ENCODE data around the gene RXFP3. TPM values are rescaled to one million over a fixed set of nuclear protein-coding genes. Genes with fewer than 3 reads are reported as not detected.

RXFP3 gene
- total and polyA plus RNA-seq, 7 experiments from 2014 or later, result not detected

DNA sequence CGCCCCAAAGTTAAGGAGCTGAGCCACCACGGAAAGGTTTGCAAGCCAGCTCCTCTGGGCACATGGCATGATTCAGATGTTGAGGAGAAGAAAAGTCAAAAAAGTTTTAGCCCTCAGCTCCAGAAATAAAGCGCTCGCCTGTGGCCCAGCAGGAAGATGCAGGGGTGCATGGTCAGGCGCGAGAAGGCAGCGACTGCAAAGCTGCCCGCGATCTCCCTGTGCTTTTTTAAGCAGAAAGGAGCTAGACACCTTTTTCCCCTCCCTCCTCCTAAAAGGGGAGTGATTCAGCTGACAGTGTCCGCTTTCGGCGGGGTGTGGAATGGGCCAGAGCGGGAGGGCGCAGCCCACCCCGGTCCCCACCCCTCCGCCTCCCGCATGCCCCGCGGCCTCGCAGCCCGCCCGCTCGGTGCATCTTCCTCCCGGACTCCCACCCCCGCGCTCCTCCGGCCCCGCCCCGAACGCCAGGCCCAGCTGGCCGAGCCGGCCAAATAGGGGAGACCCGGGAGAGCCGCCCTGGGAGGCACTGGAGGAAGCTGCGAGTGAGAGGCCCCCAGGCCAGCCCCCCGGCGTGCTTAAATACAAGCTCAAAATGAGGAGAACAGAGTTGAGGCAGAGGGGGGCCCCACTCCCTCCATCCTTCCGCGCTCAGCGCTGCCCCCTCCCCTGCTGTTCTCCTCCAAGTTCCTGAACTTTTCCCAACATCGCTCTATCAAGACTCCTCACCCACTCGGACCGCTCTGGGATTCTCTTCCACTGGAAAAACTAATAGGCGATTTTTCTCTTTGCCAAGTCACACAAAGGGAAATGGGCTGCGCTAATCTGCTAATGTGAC is 44.2 kb upstream of the RXFP3 start, which contains the start of gene ADAMTS12:
TSS of gene ADAMTS12 (minus strand) at position 203 of the 832 bp plus-strand sequence. CDS start at position 69, 134 bp downstream.
- no peak within 1 kb of the TSS for H3K4me3 ChIP-seq (ENCODE audit: low read length)

DNA sequence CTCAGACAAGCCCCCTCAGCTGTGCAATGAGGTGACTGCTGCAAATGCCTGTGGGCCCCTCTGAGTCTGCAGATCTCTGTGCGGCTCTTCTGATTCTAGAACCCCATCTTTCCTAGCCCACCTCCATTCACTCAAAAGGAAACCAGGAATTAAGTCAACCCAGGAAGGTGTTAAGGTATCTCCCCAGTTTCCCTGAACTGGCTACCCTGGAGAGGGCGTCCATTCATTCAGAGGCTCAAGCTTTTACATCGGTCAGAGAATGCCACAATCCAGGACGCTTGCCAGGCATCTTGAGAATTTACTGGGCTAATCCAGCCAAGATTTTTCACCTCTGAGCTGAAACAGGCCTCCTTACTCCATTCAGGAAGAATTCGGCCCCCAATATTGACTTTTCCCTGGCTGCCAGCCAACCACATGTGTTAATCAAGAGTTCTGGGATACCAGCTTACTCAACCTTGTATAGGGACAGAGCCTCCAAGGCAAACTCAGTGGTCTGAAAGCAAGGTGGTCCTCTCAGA is 43.5 kb upstream of the RXFP3 start:
- ATAC-seq (no peak), DNase-seq (no peak)
- Mint-ChIP-seq H3K36me3 (peaks cover 0 to 6% (median 0%) of the 10 kb centered on the region in 5 donors), H3K4me1 (peaks cover 0 to 13% (median 9%) of the 10 kb centered on the region in 7 donors), H3K27me3 (peaks cover 56 to 83% (median 68%) of the 10 kb centered on the region in 5 donors), H3K9me3 (peaks cover 0 to 10% (median 0%) of the 10 kb centered on the region in 11 donors), H3K27ac (no peak overlapping the region), H3K4me3 (peak overlapping the region in 7 of 10 donors; percentile 6 to 79 (median 26))
- Histone ChIP-seq H3K4me1 (ENCODE audit: control insufficient read depth in 2 of 2, insufficient read depth in 2 of 2, low read length in 2 of 2) (no peaks in the 10 kb centered on the region), H3K27ac (ENCODE audit: low read depth, low read length) (no peak overlapping the region), H3K27me3 (ENCODE audit: control insufficient read depth in 2 of 2, insufficient read depth in 2 of 2, low read length in 2 of 2) (peaks cover 0 to 9% of the 10 kb centered on the region in 2 donors), H3K36me3 (ENCODE audit: control insufficient read depth in 2 of 3, insufficient read depth in 3 of 3, low read length in 3 of 3) (no peaks in the 10 kb centered on the region), H3K4me3 (ENCODE audit: low read length) (no peak overlapping the region), H3K9me3 (ENCODE audit: control insufficient read depth in 2 of 3, low read length in 3 of 3) (peaks cover 0 to 4% (median 0%) of the 10 kb centered on the region in 3 experiments)
- intact Hi-C loops (cut with micrococcal nuclease), result no loop called here
- POLR2A ChIA-PET, result no interaction called here
- CTCF ChIA-PET, result no interaction called here

More for the DNA sequence above, 44.2 kb upstream of the RXFP3 start, which contains the start of gene ADAMTS12:
- H3K36me3 Mint-ChIP-seq, result peaks cover 0 to 6% (median 0%) of the 10 kb centered on the region in 5 donors
- H3K4me1 Mint-ChIP-seq, result peaks cover 0 to 13% (median 9%) of the 10 kb centered on the region in 7 donors
- H3K27me3 Mint-ChIP-seq, result peaks cover 56 to 81% (median 68%) of the 10 kb centered on the region in 5 donors
- peaks cover 0 to 4% (median 0%) of the 10 kb centered on the region in 3 experiments for H3K9me3 ChIP-seq (ENCODE audit: control insufficient read depth in 2 of 3, low read length in 3 of 3)
- H3K27ac ChIP-seq (ENCODE audit: low read depth, low read length), result no peak within 1 kb of the TSS
- peaks cover 0 to 5% (median 0%) of the 10 kb centered on the region in 11 donors for H3K9me3 Mint-ChIP-seq
- H3K27ac Mint-ChIP-seq, result peak within 1 kb of the TSS in 1 of 9 donors; percentile 21
- POLR2A ChIA-PET, result no interaction called here
- no peak for ATAC-seq
- intact Hi-C loops (cut with micrococcal nuclease), result no loop called here
- H3K4me1 ChIP-seq (ENCODE audit: control insufficient read depth in 2 of 2, insufficient read depth in 2 of 2, low read length in 2 of 2), result no peaks in the 10 kb centered on the region
- DNase-seq, result no peak
- H3K36me3 ChIP-seq (ENCODE audit: control insufficient read depth in 2 of 3, insufficient read depth in 3 of 3, low read length in 3 of 3), result no peaks in the 10 kb centered on the region
- peaks cover 0 to 9% of the 10 kb centered on the region in 2 donors for H3K27me3 ChIP-seq (ENCODE audit: control insufficient read depth in 2 of 2, insufficient read depth in 2 of 2, low read length in 2 of 2)
- H3K4me3 Mint-ChIP-seq, result peak within 1 kb of the TSS in 9 of 10 donors; percentile 17 to 79 (median 55)
- CTCF ChIA-PET, result interaction anchor here (0.5 kb wide), 1 partner anchor 461 kb away, joined by 3 read pairs; no protein-coding TSS in a partner anchor

DNA sequence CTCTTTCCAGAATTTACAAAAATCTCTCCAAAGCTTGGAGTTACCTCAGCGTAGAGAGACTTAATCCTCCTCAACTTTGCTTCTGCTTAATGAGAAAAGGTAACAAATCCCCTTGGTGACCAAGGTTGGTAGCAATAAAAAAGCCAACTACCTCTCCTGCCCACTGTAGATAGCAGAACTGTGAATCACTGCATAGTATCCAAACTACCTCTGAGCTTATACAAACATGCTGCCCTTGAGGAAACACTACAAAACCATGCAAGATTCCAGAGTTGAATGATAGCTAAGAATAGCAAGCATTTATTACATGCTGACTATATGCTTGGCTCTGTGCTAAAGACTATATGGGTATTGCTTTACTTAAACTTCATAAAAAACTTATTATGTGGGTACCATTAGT is 41.6 kb upstream of the RXFP3 start:
- ChIA-PET POLR2A (no interaction called here), CTCF (no interaction called here)
- peaks cover 0 to 10% (median 0%) of the 10 kb centered on the region in 11 donors for H3K9me3 Mint-ChIP-seq
- H3K4me1 ChIP-seq (ENCODE audit: control insufficient read depth in 2 of 2, insufficient read depth in 2 of 2, low read length in 2 of 2), result no peaks in the 10 kb centered on the region
- H3K27ac Mint-ChIP-seq, result no peak overlapping the region
- no peak overlapping the region for H3K4me3 Mint-ChIP-seq
- peaks cover 0 to 4% (median 0%) of the 10 kb centered on the region in 3 experiments for H3K9me3 ChIP-seq (ENCODE audit: control insufficient read depth in 2 of 3, low read length in 3 of 3)
- no peak overlapping the region for H3K4me3 ChIP-seq (ENCODE audit: low read length)
- no peaks in the 10 kb centered on the region for H3K36me3 ChIP-seq (ENCODE audit: control insufficient read depth in 2 of 3, insufficient read depth in 3 of 3, low read length in 3 of 3)
- intact Hi-C loops (cut with micrococcal nuclease), result no loop called here
- H3K27ac ChIP-seq (ENCODE audit: low read depth, low read length), result no peak overlapping the region
- peaks cover 45 to 68% (median 63%) of the 10 kb centered on the region in 5 donors for H3K27me3 Mint-ChIP-seq
- peaks cover 0 to 17% (median 9%) of the 10 kb centered on the region in 7 donors for H3K4me1 Mint-ChIP-seq
- DNase-seq (no peak), ATAC-seq (no peak)
- H3K36me3 Mint-ChIP-seq, result peaks cover 0 to 6% (median 0%) of the 10 kb centered on the region in 5 donors
- H3K27me3 ChIP-seq (ENCODE audit: control insufficient read depth in 2 of 2, insufficient read depth in 2 of 2, low read length in 2 of 2), result peaks cover 0 to 9% of the 10 kb centered on the region in 2 donors

DNA sequence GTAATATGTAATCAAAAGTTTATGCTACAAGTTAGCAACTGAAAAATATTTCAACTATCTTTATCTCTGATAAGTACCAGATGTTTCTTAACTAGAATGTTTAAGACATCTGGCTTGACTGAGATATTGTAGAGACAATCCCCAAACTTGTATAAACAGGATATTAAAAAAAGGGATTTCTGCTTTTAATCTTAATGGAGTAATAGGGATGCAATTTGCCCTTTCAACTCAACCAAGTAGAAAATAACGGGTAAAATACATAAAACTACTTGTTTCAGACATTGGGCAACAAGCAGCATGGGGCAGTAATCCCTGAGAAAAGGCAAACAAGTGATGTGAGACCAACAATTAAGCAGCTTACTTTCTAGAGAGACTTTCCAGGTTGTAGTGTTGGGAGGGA is 35.0 kb upstream of the RXFP3 start:
- intact Hi-C loops (cut with micrococcal nuclease), result no loop called here
- CTCF ChIA-PET, result no interaction called here
- H3K27me3 Mint-ChIP-seq, result peaks cover 8 to 26% (median 12%) of the 10 kb centered on the region in 5 donors
- H3K4me1 Mint-ChIP-seq, result peaks cover 0 to 6% (median 0%) of the 10 kb centered on the region in 7 donors
- Histone ChIP-seq H3K4me3 (ENCODE audit: low read length) (no peak overlapping the region), H3K36me3 (ENCODE audit: control insufficient read depth in 2 of 3, insufficient read depth in 3 of 3, low read length in 3 of 3) (no peaks in the 10 kb centered on the region), H3K27ac (ENCODE audit: low read depth, low read length) (no peak overlapping the region), H3K4me1 (ENCODE audit: control insufficient read depth in 2 of 2, insufficient read depth in 2 of 2, low read length in 2 of 2) (no peaks in the 10 kb centered on the region), H3K27me3 (ENCODE audit: control insufficient read depth in 2 of 2, insufficient read depth in 2 of 2, low read length in 2 of 2) (no peaks in the 10 kb centered on the region), H3K9me3 (ENCODE audit: control insufficient read depth in 2 of 3, low read length in 3 of 3) (peaks cover 0 to 2% (median 0%) of the 10 kb centered on the region in 3 experiments)
- peaks cover 0 to 5% (median 0%) of the 10 kb centered on the region in 5 donors for H3K36me3 Mint-ChIP-seq
- H3K9me3 Mint-ChIP-seq, result peaks cover 5 to 42% (median 19%) of the 10 kb centered on the region in 11 donors
- POLR2A ChIA-PET, result interaction anchor here (0.6 kb wide), 1 partner anchor 15 kb away, joined by 3 read pairs; no protein-coding TSS in a partner anchor
- no peak for ATAC-seq
- no peak overlapping the region for H3K27ac Mint-ChIP-seq
- H3K4me3 Mint-ChIP-seq, result no peak overlapping the region
- DNase-seq, result no peak

DNA sequence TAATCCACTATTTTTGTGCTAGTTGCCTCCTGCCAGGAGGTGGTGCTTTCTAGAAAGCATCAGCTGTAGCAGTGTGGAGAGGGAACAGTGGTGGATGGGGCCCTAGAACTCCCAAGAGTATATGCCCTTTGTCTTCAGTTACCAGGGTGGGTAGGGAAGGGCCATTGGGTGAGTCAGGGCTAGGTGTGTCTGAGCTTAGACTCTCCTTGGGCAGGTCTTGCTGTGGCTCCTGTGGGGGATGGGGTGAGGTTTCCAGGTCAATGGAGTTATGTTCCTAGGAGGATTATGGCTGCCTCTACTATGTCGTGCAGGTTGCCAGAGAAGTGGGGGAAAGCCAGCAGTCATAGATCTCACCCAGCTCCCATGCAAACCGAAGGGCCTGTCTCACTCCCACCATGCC is 33.1 kb upstream of the RXFP3 start:
- intact Hi-C loops (cut with micrococcal nuclease), result no loop called here
- Mint-ChIP-seq H3K4me3 (no peak overlapping the region), H3K9me3 (peaks cover 6 to 60% (median 29%) of the 10 kb centered on the region in 11 donors), H3K27ac (no peak overlapping the region), H3K36me3 (peaks cover 0 to 5% (median 2%) of the 10 kb centered on the region in 5 donors), H3K27me3 (peaks cover 0 to 14% (median 5%) of the 10 kb centered on the region in 5 donors), H3K4me1 (peaks cover 0 to 6% (median 0%) of the 10 kb centered on the region in 7 donors)
- Histone ChIP-seq H3K27me3 (ENCODE audit: control insufficient read depth in 2 of 2, insufficient read depth in 2 of 2, low read length in 2 of 2) (no peaks in the 10 kb centered on the region), H3K36me3 (ENCODE audit: control insufficient read depth in 2 of 3, insufficient read depth in 3 of 3, low read length in 3 of 3) (no peaks in the 10 kb centered on the region), H3K4me3 (ENCODE audit: low read length) (no peak overlapping the region), H3K4me1 (ENCODE audit: control insufficient read depth in 2 of 2, insufficient read depth in 2 of 2, low read length in 2 of 2) (no peaks in the 10 kb centered on the region), H3K9me3 (ENCODE audit: control insufficient read depth in 2 of 3, low read length in 3 of 3) (peaks cover 0 to 17% (median 0%) of the 10 kb centered on the region in 3 experiments), H3K27ac (ENCODE audit: low read depth, low read length) (no peak overlapping the region)
- POLR2A ChIA-PET, result no interaction called here
- CTCF ChIA-PET, result no interaction called here
- ATAC-seq, result no peak
- no peak for DNase-seq

DNA sequence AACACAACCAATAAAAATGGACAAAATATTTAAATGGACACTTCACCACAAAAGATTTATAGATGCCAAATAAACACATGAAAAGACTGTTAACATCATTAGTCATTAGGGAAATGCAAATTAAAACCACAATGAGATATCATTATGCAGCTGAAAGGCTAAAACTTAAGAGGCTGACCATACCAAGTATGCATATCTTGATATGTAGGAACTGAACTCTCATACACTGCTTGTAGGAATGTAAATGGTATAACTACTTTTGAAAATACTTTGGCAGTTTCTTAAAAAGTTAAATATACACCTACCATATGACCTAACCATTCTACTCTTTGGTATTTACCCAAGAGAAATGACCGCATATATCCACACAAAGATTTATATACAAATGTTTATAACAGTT is 30.8 kb upstream of the RXFP3 start:
- Histone ChIP-seq H3K27ac (ENCODE audit: low read depth, low read length) (no peak overlapping the region), H3K9me3 (ENCODE audit: control insufficient read depth in 2 of 3, low read length in 3 of 3) (peaks cover 0 to 17% (median 0%) of the 10 kb centered on the region in 3 experiments), H3K36me3 (ENCODE audit: control insufficient read depth in 2 of 3, insufficient read depth in 3 of 3, low read length in 3 of 3) (no peaks in the 10 kb centered on the region), H3K27me3 (ENCODE audit: control insufficient read depth in 2 of 2, insufficient read depth in 2 of 2, low read length in 2 of 2) (no peaks in the 10 kb centered on the region), H3K4me3 (ENCODE audit: low read length) (no peak overlapping the region), H3K4me1 (ENCODE audit: control insufficient read depth in 2 of 2, insufficient read depth in 2 of 2, low read length in 2 of 2) (no peaks in the 10 kb centered on the region)
- H3K9me3 Mint-ChIP-seq, result peaks cover 6 to 72% (median 32%) of the 10 kb centered on the region in 11 donors
- CTCF ChIA-PET, result no interaction called here
- H3K36me3 Mint-ChIP-seq, result peaks cover 0 to 9% (median 2%) of the 10 kb centered on the region in 5 donors
- no peaks in the 10 kb centered on the region for H3K4me1 Mint-ChIP-seq
- no peak for ATAC-seq
- no peak overlapping the region for H3K27ac Mint-ChIP-seq
- H3K27me3 Mint-ChIP-seq, result peaks cover 5 to 16% (median 14%) of the 10 kb centered on the region in 5 donors
- POLR2A ChIA-PET, result no interaction called here
- DNase-seq, result no peak
- intact Hi-C loops (cut with micrococcal nuclease), result no loop called here
- H3K4me3 Mint-ChIP-seq, result no peak overlapping the region

Data from naive thymus-derived CD4-positive, alpha-beta T cell (primary cell).